NCI-H187 treated with DMSO at 0.1 percent for 48 hours (cell line): ENCODE results near the gene GRN.
"Not testable (repeated sequence)": the region's sequence is repeated elsewhere in the genome, so short reads cannot be mapped to it uniquely, and the experiment has no call there.

Experiments used
- DNase-seq: peaks from one replicate; lab custom pipeline; 2025; lab: John Stamatoyannopoulos, UW

GRN gene

DNA sequence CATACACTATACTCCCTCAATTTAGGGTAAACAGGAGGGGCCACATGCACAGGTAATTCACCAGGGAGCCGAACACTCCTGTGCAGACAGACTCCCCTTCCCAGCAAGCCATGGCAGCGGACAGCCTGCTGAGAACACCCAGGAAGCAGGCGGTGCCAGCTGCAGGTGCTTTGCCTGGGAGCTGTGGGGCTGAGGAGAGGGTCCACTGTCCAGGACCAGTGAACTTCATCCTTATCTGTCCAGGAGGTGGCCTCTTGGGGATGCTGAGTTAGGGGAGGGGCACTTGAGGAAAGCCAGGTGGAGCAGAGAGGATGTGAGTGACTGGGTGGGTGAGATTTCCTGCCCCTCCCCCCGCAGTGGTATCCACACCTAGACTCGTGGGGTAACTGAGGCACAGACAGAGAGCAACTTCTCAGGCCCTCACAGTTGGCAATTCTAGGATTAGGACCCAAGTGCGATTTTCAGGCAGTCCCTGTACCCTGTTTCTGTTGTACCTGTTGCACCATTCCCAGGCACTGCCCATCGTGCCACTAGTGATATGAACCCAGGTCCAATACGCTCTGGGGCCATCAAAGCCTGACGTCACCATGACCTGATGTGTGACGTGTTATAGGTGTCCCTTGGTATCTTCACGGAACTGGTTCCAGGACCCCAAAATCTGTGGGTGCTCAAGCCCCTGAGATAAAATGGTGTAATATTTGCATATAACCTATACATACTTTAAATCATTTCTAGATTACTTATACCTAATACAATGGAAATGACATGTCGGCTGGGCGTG, 1.2 kb downstream of the GRN start:
- no peak for DNase-seq

DNA sequence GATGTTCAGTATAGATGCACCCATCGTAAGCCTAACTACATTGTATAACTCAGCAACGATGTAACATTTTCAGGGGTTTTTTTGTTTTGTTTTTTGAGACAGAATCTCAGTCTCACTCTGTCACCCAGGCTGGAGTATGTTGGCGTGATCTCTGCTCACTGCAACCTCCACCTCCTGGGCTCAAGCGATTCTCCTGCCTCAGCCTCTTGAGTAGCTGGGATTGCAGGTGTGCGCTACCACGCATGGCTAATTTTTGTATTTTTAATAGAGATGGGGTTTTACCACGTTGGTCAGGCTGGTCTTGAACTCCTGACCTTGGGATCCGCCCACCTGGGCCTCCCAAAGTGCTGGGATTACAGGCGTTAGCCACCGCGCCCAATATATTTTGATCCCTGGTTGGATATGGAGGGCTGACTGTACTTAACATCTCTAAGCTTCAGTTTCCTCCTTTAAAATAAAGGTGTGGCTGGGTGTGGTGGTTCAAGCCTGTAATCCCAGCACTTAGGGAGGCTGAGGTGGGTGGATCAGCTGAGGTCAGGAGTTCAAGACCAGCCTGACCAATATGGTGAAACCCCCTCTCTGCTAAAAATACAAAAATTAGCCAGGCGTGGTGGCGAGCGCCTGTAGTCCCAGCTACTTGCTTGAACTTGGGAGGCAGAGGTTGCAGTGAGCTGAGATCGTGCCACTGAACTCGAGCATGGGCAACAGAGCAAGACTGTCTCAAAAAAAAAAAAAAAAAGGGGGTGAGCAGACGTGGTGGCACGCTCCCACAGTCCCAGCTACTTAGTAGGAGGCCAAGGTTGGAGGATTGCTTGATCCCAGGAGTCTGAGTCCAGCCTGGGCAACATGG, 2.3 kb downstream of the GRN start:
- not testable (repeated sequence) for DNase-seq

DNA sequence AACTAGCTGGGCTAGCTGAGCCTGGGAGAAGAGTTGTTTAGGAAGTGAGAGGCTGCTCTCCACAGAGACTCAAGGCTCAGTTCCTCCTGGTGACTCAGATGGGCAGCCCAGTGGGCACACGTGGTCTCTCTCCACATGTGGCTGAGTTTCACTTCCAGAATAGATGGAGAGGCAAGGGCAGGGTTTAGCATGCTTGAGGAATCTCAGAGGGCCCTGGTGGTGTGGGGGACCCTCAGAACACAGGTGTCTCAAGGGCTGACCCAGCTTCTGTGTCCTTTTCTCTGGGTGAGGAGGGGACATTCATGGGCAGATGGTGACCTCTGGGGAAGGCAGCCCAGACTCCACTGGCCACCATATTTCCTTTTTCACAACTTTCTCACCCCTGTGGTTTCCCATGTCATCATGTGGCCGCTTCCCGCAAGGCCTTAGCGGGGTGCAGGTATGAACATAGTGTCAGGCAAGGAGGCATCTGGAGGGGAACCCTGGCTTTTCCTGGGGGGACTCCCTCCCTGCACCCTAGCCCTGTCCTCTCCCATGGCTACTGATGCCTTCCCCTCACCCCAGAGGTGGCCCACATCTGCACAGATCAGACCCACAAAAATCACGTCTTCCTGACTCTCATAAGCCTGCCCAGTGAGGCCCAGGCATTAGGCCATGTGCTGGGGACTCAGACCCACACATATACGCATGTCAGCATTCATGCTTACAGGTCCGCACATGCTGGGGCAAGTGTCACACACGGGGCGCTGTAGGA, 3.3 kb downstream of the GRN start:
- DNase-seq: no peak

DNA sequence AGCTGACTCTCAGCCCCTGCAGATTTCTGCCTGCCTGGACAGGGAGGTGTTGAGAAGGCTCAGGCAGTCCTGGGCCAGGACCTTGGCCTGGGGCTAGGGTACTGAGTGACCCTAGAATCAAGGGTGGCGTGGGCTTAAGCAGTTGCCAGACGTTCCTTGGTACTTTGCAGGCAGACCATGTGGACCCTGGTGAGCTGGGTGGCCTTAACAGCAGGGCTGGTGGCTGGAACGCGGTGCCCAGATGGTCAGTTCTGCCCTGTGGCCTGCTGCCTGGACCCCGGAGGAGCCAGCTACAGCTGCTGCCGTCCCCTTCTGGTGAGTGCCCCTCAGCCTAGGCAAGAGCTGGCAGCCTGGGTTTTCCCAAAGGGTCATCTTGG, 3.9 kb downstream of the GRN start:
- no peak for DNase-seq

DNA sequence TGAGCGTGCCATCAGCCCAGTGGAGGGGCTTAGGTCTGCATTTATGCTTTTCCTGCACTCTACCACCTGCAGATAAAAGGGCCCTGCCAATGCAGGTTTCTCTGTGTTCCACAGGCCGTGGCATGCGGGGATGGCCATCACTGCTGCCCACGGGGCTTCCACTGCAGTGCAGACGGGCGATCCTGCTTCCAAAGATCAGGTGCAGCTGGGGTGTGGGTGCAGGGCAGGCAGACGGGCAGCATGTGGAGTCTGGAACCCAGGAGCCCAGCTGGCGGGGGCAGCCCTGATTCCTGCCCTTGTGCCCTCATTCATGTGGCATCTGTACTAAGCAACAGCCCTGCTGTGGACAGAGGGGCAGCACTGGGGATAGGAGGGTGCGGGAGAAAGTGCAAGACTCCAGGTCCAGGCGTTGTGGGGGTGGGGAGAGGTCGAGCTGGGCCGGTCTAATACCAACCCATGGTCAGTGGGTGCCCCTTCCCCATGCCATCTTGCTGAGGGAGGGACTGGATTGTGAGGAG, 4.5 kb downstream of the GRN start:
- no peak for DNase-seq

DNA sequence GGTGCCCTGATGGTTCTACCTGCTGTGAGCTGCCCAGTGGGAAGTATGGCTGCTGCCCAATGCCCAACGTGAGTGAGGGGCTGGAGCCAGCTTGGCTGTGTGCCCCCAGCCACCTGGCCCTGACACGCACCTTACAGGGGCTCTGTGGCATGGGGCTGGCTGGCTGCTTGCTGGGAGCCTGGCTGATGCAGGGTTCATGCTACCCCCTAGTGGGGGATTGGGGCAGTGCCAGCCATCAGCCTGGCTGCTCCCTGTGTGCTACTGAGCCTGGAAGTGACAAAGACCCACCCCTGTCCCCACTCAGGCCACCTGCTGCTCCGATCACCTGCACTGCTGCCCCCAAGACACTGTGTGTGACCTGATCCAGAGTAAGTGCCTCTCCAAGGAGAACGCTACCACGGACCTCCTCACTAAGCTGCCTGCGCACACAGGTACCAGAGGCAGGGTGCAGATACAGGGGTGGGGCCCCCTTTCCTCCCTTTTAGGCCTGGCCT, 5.7 kb downstream of the GRN start:
- no peak for DNase-seq

DNA sequence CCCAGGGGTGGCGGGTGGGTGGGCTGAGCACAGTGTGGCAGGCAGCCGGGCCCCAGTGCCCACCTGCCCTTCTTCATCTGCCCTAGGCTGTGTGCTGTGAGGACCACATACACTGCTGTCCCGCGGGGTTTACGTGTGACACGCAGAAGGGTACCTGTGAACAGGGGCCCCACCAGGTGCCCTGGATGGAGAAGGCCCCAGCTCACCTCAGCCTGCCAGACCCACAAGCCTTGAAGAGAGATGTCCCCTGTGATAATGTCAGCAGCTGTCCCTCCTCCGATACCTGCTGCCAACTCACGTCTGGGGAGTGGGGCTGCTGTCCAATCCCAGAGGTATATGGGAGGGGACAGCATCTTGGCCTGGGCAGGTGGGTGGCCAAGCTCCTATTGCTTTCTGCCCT, 6.4 kb downstream of the GRN start:
- DNase-seq: no peak

DNA sequence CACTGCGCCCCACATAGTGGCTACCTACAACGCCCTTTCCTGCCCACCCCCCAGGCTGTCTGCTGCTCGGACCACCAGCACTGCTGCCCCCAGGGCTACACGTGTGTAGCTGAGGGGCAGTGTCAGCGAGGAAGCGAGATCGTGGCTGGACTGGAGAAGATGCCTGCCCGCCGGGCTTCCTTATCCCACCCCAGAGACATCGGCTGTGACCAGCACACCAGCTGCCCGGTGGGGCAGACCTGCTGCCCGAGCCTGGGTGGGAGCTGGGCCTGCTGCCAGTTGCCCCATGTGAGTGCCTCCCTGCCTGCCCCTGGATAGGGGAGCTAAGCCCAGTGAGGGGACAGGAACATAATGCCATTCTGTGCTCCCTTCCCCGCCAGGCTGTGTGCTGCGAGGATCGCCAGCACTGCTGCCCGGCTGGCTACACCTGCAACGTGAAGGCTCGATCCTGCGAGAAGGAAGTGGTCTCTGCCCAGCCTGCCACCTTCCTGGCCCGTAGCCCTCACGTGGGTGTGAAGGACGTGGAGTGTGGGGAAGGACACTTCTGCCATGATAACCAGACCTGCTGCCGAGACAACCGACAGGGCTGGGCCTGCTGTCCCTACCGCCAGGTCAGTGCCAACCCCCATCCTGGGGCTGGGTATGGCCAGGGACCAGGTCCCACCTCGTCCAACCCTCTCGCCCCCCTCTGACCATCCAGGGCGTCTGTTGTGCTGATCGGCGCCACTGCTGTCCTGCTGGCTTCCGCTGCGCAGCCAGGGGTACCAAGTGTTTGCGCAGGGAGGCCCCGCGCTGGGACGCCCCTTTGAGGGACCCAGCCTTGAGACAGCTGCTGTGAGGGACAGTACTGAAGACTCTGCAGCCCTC, 7.1 kb downstream of the GRN start:
- DNase-seq: no peak

DNA sequence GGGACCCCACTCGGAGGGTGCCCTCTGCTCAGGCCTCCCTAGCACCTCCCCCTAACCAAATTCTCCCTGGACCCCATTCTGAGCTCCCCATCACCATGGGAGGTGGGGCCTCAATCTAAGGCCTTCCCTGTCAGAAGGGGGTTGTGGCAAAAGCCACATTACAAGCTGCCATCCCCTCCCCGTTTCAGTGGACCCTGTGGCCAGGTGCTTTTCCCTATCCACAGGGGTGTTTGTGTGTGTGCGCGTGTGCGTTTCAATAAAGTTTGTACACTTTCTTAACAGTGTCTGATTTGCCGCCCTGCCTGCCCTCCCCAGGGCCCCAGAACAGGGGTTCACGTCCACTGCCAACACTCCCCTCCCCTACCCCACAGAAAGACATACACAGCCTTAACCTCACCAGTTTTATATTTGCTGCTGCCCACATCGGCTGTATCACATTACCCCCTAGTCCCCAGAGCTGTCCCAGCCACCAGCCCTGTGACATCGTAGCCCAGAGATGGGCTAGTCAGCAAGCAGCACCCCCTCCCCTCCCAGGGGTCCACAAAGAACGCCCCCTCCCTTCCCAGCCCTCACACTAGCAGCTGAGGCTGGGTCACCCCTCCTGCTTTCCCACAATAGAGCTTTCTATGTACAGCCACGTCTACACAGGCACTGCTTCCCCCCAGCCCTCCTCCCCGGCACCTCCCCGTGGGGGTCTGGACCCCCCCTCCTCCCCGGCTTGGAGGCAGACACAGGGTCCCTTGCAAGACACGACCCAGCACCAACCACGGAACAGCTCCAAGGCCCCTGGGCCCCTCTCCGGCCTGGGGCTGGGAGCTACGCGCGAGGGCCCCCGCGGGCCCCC, 7.9 kb downstream of the GRN start:
- DNase-seq: no peak

DNA sequence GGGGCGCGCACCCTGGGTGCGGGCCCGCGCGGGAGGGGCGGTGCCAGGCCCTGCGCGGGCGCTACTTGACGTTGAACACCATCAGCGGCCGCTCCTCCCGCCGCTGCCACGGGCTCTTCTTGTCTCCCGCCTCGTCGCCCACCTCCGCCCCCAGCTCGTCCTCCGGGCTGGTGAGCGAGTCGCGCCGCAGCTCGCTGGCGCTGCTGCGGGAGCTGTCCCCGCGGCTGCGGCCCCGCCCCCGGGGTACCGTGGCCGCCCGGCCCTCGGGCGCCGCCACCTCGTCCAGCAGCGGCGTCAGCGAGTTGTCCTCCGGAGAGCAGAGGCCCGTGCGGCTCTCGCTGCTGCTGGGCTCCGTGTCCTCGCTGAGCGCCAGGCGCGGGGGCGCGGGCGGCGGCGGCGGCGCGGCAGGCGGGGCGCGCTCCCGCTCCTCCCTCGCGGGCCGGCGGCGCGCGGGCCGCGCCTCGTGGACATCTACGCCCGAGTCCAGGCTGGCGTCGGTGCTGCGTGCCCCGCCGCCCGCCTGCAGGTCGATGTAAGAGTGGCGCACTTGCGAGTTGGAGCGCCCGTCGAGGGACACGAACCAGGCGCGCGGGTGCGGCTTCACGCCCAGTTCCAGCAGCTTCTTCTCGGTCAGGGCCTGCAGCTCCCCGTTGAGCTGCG, 8.7 kb downstream of the GRN start:
- no peak for DNase-seq

DNA sequence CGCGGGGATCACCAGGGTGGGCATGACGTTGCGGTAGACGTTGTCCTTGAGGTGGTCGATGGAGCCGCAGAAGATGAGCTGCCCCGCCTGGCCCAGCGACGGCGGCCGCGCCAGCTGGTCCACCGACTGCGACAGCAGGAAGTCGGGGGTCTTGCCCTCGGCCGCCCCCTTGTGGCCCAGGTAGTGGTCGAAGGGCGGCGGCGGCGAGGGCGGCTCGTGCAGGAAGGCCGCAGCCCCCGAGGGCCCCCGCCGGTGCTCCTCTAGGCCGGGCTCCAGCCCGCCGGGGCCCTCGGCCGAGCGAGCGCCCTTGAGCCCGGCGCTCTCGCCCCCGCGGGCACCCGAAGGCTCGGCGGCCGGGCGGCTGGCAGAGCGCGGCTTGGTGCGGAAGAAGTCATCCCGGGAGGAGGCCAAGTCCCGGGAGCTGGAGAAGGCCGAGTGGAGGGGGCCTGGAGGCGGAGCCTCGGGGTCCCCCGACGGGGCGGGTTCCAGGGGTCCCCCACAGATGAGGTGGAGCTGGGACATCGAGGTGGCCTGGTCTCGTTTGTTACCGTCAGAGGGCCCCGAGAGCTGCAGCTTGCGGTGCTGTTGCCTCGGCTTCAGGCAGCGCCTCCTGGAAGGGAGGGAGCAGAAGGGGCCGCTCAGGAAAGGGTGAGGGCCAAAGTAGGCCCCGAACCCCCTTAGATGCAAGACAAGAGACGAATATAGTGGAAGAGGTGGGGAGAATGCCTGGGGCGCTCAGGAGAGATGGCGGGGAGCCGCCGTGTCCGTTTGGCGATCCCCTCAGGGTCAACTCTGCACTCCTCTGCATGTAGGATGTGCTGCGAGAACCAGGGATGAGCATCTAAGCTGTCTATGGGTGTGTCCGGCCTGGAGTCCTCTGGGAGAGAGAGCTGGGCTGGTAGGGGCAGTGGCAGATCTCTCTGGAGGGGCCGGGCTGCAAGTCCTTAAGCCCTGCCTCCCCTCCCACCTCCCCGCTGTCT, 9.8 kb downstream of the GRN start:
- DNase-seq: no peak

DNA sequence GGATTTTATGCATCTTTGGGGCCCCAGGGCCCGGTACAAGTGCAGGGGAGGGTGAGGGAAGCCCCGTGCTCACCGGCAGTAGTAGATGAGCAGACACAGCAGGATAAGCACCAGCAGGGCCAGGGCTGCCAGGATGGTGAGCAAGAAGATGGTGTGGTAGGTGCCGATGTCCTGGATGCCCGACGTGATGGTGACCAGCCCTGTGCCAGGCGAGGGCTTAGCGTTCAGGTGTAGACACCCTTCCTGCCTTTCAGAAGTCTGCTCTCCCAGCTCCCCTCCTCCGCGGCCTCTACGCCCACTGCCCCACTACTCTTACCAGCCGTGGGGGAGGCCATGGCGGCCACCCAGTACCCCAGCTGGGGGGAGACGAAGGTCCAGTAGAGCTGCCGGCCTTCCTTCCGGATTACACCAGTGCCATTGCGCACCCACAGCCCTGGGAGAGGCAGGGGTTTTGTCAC, 10.6 kb downstream of the GRN start:
- DNase-seq: no peak

DNA sequence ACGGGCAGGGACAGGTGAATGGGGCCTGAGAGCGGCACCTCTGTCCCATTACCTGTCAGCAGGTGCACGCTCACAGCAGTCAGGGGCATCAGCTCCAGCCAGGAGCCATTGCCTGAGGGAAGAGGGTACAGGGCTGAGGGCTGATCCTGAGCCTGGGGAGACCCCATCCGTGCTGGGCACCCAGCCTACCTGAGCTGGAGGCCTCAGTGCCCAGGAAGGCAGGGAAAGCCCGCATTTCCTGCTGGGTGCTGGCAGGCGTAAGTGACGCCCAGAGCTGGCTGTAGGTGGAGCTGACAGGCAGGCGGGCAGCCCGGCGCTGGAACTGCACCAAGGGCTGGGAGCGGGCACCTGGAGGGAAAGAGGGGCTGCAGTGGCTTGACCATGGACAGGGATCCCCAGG, 11.1 kb downstream of the GRN start:
- no peak for DNase-seq

DNA sequence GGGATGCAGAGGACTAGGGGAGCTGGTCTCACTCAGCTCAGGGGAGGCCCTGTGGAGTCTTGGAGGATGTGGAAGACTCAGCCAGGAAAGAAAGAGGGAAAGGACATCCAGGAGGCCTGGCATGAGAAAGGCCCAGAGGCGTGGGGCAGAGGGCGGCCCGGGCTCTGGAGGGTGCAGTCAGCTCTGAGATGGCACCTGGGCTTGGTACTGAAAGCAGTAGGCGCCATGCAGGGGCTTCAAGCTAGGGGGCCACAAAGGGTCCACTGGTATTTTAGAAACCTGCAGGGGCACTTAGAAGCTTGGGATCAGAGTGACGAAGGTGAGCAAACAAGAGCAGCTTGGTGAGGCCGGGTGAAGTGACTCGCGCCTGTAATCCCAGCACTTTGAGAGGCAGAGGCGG, 13.0 kb downstream of the GRN start:
- DNase-seq: no peak

DNA sequence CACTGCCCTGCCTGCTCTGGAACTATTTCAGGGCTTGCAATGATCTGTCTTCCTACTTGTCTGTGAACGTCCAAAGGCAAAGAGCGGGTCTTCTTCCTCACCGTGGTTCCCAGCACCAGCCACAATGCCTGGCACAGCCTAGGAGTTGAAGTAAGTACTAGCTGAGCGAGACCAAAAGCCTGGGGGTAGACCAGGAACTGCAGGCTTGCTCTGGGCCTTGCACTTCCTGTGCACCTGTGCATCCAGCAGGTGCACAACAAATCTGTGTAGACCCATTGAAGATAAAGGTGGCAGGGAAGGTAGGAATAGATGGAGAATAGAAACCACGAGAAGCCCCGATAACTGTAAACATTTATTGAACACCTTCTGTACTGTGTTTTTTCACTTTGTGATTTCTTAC, 13.9 kb downstream of the GRN start:
- DNase-seq: no peak

DNA sequence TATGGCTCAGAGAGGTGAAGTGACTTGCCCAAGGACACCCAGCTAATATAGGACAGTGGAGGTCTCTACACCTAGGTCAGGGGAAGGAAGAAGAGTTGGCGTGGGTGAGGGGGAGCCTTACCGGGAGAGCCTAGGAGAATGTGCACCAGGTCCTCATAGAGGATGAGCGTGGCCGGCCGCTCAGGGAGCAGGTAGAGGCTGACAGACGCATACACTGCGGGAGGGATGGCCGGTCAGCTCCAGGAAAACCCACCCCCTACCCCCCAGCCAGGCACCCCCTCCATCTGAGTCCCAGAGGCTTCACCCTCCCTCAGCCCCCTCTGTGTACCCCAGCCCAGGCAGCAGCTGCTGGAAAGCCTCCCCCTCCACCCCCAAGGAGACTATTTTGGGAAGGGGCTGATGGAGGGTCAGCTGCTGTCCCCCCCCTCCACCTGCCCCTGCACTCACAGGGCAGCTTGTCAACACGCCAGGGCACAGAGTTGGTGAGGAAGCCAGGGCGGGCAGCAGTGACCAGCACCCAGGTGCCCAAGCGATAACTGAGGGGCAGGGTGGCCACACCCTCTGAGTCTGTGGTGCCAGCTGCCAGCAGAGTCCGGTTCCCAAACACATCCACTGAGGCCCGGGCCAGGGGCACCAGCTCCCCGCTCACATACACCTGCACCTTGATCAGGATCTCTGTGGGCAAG, 14.5 kb downstream of the GRN start:
- DNase-seq: no peak

DNA sequence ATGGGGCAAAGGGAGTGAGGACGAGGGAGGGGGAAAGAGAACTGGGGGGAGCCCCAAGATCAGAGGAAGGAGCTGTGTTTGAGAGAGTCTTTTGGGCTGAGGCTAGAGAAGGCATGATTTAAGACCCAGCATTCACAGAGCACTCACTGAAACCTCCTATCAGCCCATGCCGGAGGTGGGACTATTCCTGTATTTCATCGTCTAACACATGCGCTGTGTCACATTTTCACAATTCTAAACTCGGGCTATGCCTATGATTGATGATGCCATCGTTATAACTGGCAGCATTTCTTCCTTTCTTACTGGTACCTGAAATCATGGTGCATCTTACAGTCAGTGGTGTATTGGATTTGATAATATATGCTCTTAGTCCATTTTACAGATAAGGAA, 15.0 kb downstream of the GRN start:
- no peak for DNase-seq

DNA sequence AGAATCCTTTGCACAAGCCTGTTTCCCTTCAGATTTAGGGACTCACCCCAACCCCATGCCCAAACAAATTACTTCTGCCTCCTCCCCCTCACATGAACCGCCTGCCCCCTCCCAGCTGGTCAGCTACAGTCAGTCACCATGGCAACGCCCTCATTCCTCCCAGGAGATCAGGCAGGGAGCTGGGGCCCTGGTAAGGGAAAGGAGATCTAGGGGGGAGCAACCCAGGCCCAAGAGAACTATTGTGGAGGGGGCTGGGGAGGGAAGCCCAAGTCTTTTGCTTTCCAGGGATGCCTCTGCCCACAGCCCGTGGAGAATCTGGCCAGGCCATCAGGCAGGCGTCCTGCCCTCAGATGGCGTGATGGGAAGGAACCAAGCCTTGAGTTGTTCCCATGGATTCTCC, 15.7 kb downstream of the GRN start:
- DNase-seq: no peak
